ENCODE results near the gene PPP3R1.

PPP3R1 gene

GRCh38 chr2:68163641-68164040 is 88.7 kb downstream of the PPP3R1 start:
- H3K36me3 ChIP-seq (ENCODE audit: low read depth): peaks cover 89% of the 10 kb centered on the region
- DNase-seq (ENCODE audit: low spot score) (no peak), ATAC-seq (ENCODE audit: low read depth) (no peak)
- H3K4me3 ChIP-seq (ENCODE audit: severe bottlenecking): no peak overlapping the region
- TF ChIP-seq CTCF (IDR thresholded peaks at IDR 0.05; ENCODE audit: poor library complexity, severe bottlenecking): no peak
- H3K9me3 ChIP-seq (ENCODE audit: severe bottlenecking): no peaks in the 10 kb centered on the region
- peaks cover 7% of the 10 kb centered on the region for H3K4me1 ChIP-seq (ENCODE audit: insufficient read depth, poor library complexity, severe bottlenecking)
- no peaks in the 10 kb centered on the region for H3K27me3 ChIP-seq (ENCODE audit: insufficient read depth, poor library complexity, severe bottlenecking)
- H3K27ac ChIP-seq (ENCODE audit: poor library complexity, severe bottlenecking): no peak overlapping the region

- Histone ChIP-seq H3K9me3 (ENCODE audit: severe bottlenecking) (no peaks in the 10 kb centered on the region), H3K4me3 (ENCODE audit: severe bottlenecking) (peak overlapping the region; percentile 80), H3K27ac (ENCODE audit: poor library complexity, severe bottlenecking) (peak overlapping the region; percentile 66), H3K27me3 (ENCODE audit: insufficient read depth, poor library complexity, severe bottlenecking) (no peaks in the 10 kb centered on the region), H3K36me3 (ENCODE audit: low read depth) (peaks cover 49% of the 10 kb centered on the region), H3K4me1 (ENCODE audit: insufficient read depth, poor library complexity, severe bottlenecking) (peaks cover 13% of the 10 kb centered on the region)
- TF ChIP-seq CTCF (IDR thresholded peaks at IDR 0.05; ENCODE audit: poor library complexity, severe bottlenecking): no peak
- DNase-seq (ENCODE audit: low spot score) (no peak), ATAC-seq (ENCODE audit: low read depth) (no peak; the same call in 2 of the 3 replicates)
These were observed 94.2 kb downstream of the PPP3R1 start for GRCh38 chr2:68158134-68158447.

GRCh38 chr2:68157402-68158133 is 94.8 kb downstream of the PPP3R1 start, which contains the start of gene PNO1:
Gene PNO1, plus strand, starts transcription at chr2:68157888. Its CDS starts 47 bp downstream, at chr2:68157935.
- DNase-seq (ENCODE audit: low spot score) (peak; percentile 90), ATAC-seq (ENCODE audit: low read depth) (peak; percentile 87)
- H3K27ac ChIP-seq (ENCODE audit: poor library complexity, severe bottlenecking): peak within 1 kb of the TSS; percentile 66
- no peak for TF ChIP-seq CTCF (IDR thresholded peaks at IDR 0.05; ENCODE audit: poor library complexity, severe bottlenecking)
- no peaks in the 10 kb centered on the region for H3K27me3 ChIP-seq (ENCODE audit: insufficient read depth, poor library complexity, severe bottlenecking)
- peaks cover 44% of the 10 kb centered on the region for H3K36me3 ChIP-seq (ENCODE audit: low read depth)
- H3K4me3 ChIP-seq (ENCODE audit: severe bottlenecking): peak within 1 kb of the TSS; percentile 80
- no peaks in the 10 kb centered on the region for H3K9me3 ChIP-seq (ENCODE audit: severe bottlenecking)
- H3K4me1 ChIP-seq (ENCODE audit: insufficient read depth, poor library complexity, severe bottlenecking): peaks cover 13% of the 10 kb centered on the region

- ATAC-seq (ENCODE audit: low read depth): peak; percentile 46
- H3K36me3 ChIP-seq (ENCODE audit: low read depth): peaks cover 38% of the 10 kb centered on the region
- no peaks in the 10 kb centered on the region for H3K9me3 ChIP-seq (ENCODE audit: severe bottlenecking)
- peak overlapping the region; percentile 80 for H3K4me3 ChIP-seq (ENCODE audit: severe bottlenecking)
- peaks cover 13% of the 10 kb centered on the region for H3K4me1 ChIP-seq (ENCODE audit: insufficient read depth, poor library complexity, severe bottlenecking)
- H3K27ac ChIP-seq (ENCODE audit: poor library complexity, severe bottlenecking): peak overlapping the region; percentile 66
- no peak for DNase-seq (ENCODE audit: low spot score)
- no peaks in the 10 kb centered on the region for H3K27me3 ChIP-seq (ENCODE audit: insufficient read depth, poor library complexity, severe bottlenecking)
- TF ChIP-seq CTCF (IDR thresholded peaks at IDR 0.05; ENCODE audit: poor library complexity, severe bottlenecking): no peak
These were observed 95.3 kb downstream of the PPP3R1 start for GRCh38 chr2:68157002-68157401.

GRCh38 chr2:68156419-68156818 is 95.9 kb downstream of the PPP3R1 start:
- no peak for ATAC-seq (ENCODE audit: low read depth)
- Histone ChIP-seq H3K36me3 (ENCODE audit: low read depth) (peaks cover 32% of the 10 kb centered on the region), H3K27ac (ENCODE audit: poor library complexity, severe bottlenecking) (no peak overlapping the region), H3K27me3 (ENCODE audit: insufficient read depth, poor library complexity, severe bottlenecking) (no peaks in the 10 kb centered on the region), H3K4me3 (ENCODE audit: severe bottlenecking) (peak overlapping the region; percentile 80), H3K4me1 (ENCODE audit: insufficient read depth, poor library complexity, severe bottlenecking) (peaks cover 13% of the 10 kb centered on the region), H3K9me3 (ENCODE audit: severe bottlenecking) (no peaks in the 10 kb centered on the region)
- no peak for DNase-seq (ENCODE audit: low spot score)
- TF ChIP-seq CTCF (IDR thresholded peaks at IDR 0.05; ENCODE audit: poor library complexity, severe bottlenecking): no peak

Measured in RWPE2 (cell line).